Natural killer cell (primary cell): ENCODE measurements around the gene CYTH1. TPM values are rescaled to one million over a fixed set of nuclear protein-coding genes. Genes with fewer than 3 reads are reported as not detected.

Experiments used
- ATAC-seq, 3 donors: fragments of 150-1000 bp in 2 of 3; fragments of 200-7000 bp in 1 of 3; cut with Tn5 transposase; 1 replicate in 1 of 3; 2 replicates in 2 of 3; pipeline ENCODE4 v1.10.0; 2021; ENCODE audit warnings: mild to moderate bottlenecking in 2 of 3, moderate library complexity in 2 of 3
- DNase-seq, 2 donors: peaks; one replicate each; pipeline versions ENCODE4 v3.0.0 to v3.0.0-alpha.2; 2013 to 2021; ENCODE audit warnings: mixed read lengths in 1 of 2
- H3K27ac ChIP-seq: one replicate; pipeline ENCODE4 v1.5.1; 2013; ENCODE audit warnings: mild to moderate bottlenecking, low read length
- H3K27me3 ChIP-seq: one replicate; pipeline ENCODE4 v1.6.1; 2013; ENCODE audit warnings: low read length; ENCODE audit not compliant: control insufficient read depth, insufficient read depth
- H3K36me3 ChIP-seq: one replicate; pipeline ENCODE4 v1.6.1; 2013; ENCODE audit warnings: low read length; ENCODE audit not compliant: control insufficient read depth, insufficient read depth
- H3K4me1 ChIP-seq: one replicate; pipeline ENCODE4 v1.6.1; 2013; ENCODE audit warnings: low read length; ENCODE audit not compliant: control insufficient read depth, insufficient read depth
- H3K4me3 ChIP-seq: one replicate; pipeline ENCODE4 v1.5.1; 2013; ENCODE audit warnings: low read length
- H3K9me3 ChIP-seq: one replicate; pipeline ENCODE4 v1.6.1; 2013; ENCODE audit warnings: low read length; ENCODE audit not compliant: control insufficient read depth, insufficient read depth
- H3K27ac Mint-ChIP-seq, 2 donors: one replicate each; pipeline ENCODE4 v1.8.0; 2022; ENCODE audit warnings: mild to moderate bottlenecking in 2 of 2, mixed read lengths in 2 of 2, moderate library complexity in 1 of 2
- H3K27me3 Mint-ChIP-seq, 2 donors: one replicate each; pipeline ENCODE4 v1.8.0; 2022; ENCODE audit warnings: low read depth in 2 of 2, mixed read lengths in 2 of 2
- H3K36me3 Mint-ChIP-seq: one replicate; pipeline ENCODE4 v1.8.0; 2022; ENCODE audit warnings: mixed read lengths
- H3K4me1 Mint-ChIP-seq, 2 donors: one replicate each; pipeline ENCODE4 v1.8.0; 2022; ENCODE audit warnings: mixed read lengths in 2 of 2
- H3K4me3 Mint-ChIP-seq: one replicate; pipeline ENCODE4 v1.8.0; 2022; ENCODE audit warnings: mild to moderate bottlenecking, moderate library complexity, mixed read lengths
- H3K9me3 Mint-ChIP-seq, 2 donors: one replicate each; pipeline ENCODE4 v1.8.0; 2022; ENCODE audit warnings: mixed read lengths in 2 of 2
- WGBS: methylation state at CpG from one replicate; pipeline ENCODE4 v1.1.7; 2013; ENCODE audit warnings: missing lambda C conversion rate; ENCODE audit not compliant: insufficient coverage; 5-methylcytosine and 5-hydroxymethylcytosine counted together
- intact Hi-C: fragments of 100-400 bp; cut with micrococcal nuclease; formaldehyde crosslinking; loops from one replicate; pipeline ENCODE4 v1.14.2; 2022
- total RNA-seq, 4 donors: library from RNA; stranded (reverse); fragments of 120-200 nt in 1 of 4; gene quantifications; one replicate each; pipeline versions ENCODE4 v1.2.3 to v1.2.4, GENCODE V29; 2013 to 2022
- TF ChIP-seq, protein P1 (sequence below): fragments of 200-600 bp; IDR thresholded peaks from one replicate; pipeline ENCODE4 v1.8.0; 2022; ENCODE audit warnings: antibody characterized with exemption

CYTH1 gene
- total RNA-seq, 3 donors from 2014 or later (not counting 1 experiment from before 2014, with no cell fraction given), result 437 to 514 (median 457) TPM

DNA sequence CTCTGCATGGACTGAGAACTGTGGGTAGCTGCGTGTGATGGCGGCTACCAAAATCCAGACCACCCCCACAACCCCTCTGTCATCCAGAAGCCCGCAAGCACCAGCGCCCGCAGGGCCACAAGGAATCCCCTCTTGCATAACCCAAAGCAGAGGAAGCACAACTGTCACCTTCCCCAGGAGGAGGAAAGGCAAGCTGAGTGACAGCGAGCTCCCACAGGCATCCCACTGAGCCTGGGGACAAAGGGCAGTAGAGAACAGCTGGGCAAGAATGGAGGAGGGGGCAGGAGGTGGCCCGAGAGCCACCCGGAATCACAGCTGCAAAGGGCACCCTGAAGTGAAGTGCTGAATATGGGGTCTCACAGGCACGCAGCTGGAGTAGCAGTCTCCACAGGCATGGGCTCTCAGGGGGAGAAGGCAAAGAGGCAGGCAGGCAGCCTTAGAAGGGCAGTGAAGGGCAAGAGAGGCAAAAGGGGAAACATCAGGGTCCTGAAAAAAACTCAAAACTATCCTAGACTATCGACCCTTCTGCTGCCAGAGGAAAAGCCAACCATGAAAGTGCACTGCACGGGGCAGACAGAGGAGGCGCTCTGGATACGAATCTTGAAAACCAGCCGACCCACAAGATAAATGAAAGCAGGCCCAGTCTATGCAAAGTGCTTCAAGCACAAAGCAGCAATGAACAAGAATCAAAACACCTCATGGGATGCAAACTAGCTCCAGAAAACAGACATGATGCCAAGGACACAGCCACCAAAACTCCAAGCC is 41.4 kb upstream of the CYTH1 start:
- DNase-seq, result no peak
- H3K27me3 Mint-ChIP-seq, result no peaks in the 10 kb centered on the region
- peak overlapping the region in 1 of 2 donors; percentile 67 for H3K27ac Mint-ChIP-seq
- H3K4me1 Mint-ChIP-seq, result peaks cover 14 to 35% of the 10 kb centered on the region in 2 donors
- H3K4me3 ChIP-seq, result no peak overlapping the region
- peaks cover 82% of the 10 kb centered on the region for H3K36me3 ChIP-seq
- TF ChIP-seq, protein P1, sequence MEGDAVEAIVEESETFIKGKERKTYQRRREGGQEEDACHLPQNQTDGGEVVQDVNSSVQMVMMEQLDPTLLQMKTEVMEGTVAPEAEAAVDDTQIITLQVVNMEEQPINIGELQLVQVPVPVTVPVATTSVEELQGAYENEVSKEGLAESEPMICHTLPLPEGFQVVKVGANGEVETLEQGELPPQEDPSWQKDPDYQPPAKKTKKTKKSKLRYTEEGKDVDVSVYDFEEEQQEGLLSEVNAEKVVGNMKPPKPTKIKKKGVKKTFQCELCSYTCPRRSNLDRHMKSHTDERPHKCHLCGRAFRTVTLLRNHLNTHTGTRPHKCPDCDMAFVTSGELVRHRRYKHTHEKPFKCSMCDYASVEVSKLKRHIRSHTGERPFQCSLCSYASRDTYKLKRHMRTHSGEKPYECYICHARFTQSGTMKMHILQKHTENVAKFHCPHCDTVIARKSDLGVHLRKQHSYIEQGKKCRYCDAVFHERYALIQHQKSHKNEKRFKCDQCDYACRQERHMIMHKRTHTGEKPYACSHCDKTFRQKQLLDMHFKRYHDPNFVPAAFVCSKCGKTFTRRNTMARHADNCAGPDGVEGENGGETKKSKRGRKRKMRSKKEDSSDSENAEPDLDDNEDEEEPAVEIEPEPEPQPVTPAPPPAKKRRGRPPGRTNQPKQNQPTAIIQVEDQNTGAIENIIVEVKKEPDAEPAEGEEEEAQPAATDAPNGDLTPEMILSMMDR, result no peak
- intact Hi-C loops, result no loop called here
- no peak for ATAC-seq
- no peaks in the 10 kb centered on the region for H3K9me3 ChIP-seq
- 97% methylated on average over 13 of the region's 14 CpGs for WGBS
- no peak overlapping the region for H3K27ac ChIP-seq
- peaks cover 24% of the 10 kb centered on the region for H3K36me3 Mint-ChIP-seq
- no peaks in the 10 kb centered on the region for H3K9me3 Mint-ChIP-seq
- no peaks in the 10 kb centered on the region for H3K27me3 ChIP-seq
- peaks cover 21% of the 10 kb centered on the region for H3K4me1 ChIP-seq
- no peak overlapping the region for H3K4me3 Mint-ChIP-seq

DNA sequence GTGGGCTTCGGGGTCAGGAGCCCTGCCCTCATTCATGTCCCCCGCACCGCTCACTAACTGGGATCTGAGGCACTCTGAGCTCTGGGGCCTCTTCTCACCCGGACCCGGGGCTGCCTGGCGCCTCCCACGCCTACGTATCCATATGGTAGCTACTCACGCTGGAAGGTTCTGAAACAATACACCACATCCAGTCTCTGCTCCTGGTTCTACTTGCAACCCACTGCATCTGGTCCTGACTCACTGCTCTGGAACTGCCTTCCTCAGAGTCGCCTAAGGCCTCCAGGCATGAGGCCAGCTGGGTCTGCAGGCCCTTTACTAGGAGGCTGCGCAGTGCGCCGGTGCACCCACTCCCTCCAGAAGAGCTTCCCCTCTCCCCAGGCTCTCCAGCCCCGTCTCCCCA is 40.5 kb upstream of the CYTH1 start:
- no peak overlapping the region for H3K4me3 Mint-ChIP-seq
- 97% methylated on average over 14 of the region's 14 CpGs for WGBS
- TF ChIP-seq, protein P1, result no peak
- Histone ChIP-seq H3K4me1 (peaks cover 30% of the 10 kb centered on the region), H3K4me3 (no peak overlapping the region), H3K27me3 (no peaks in the 10 kb centered on the region), H3K36me3 (peaks cover 82% of the 10 kb centered on the region), H3K9me3 (no peaks in the 10 kb centered on the region), H3K27ac (no peak overlapping the region)
- no peak for ATAC-seq
- H3K4me1 Mint-ChIP-seq, result peaks cover 19 to 35% of the 10 kb centered on the region in 2 donors
- H3K27me3 Mint-ChIP-seq, result no peaks in the 10 kb centered on the region
- intact Hi-C loops, result no loop called here
- H3K36me3 Mint-ChIP-seq, result peaks cover 15% of the 10 kb centered on the region
- no peak for DNase-seq
- H3K9me3 Mint-ChIP-seq, result no peaks in the 10 kb centered on the region
- peak overlapping the region in 1 of 2 donors; percentile 36 for H3K27ac Mint-ChIP-seq

DNA sequence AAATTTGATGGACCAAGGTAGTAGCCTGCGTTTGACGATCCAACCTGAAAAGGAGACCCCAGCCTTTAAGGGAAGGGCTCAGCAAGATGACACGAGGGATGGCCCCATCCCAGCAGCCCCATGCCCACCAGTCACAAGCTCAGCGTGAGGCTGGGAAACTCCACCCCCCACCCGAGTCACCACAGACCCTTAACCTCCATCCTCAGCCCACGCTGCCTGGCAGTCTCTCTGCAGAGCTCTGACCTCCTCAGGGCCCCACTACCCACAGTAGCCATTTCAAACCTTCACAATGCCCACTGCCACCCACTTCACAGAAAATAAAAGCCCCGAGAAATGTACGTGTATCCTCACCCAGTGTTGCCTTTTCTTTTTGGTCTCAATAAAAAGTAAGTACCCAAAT is 39.9 kb upstream of the CYTH1 start:
- Mint-ChIP-seq H3K36me3 (peaks cover 15% of the 10 kb centered on the region), H3K4me1 (peaks cover 25 to 41% of the 10 kb centered on the region in 2 donors), H3K9me3 (no peaks in the 10 kb centered on the region), H3K27me3 (no peaks in the 10 kb centered on the region), H3K4me3 (no peak overlapping the region), H3K27ac (no peak overlapping the region)
- H3K4me1 ChIP-seq, result peaks cover 36% of the 10 kb centered on the region
- WGBS, result 89% methylated on average over 7 of the region's 8 CpGs
- no peaks in the 10 kb centered on the region for H3K27me3 ChIP-seq
- H3K9me3 ChIP-seq, result no peaks in the 10 kb centered on the region
- TF ChIP-seq, protein P1, result no peak
- intact Hi-C loops, result no loop called here
- no peak overlapping the region for H3K4me3 ChIP-seq
- DNase-seq (no peak), ATAC-seq (no peak)
- peaks cover 76% of the 10 kb centered on the region for H3K36me3 ChIP-seq
- H3K27ac ChIP-seq, result no peak overlapping the region
